Naive B cell (primary cell): ENCODE measurements around the gene KAT2B. TPM values are rescaled to one million over a fixed set of nuclear protein-coding genes. Genes with fewer than 3 reads are reported as not detected.

Experiments
- ATAC-seq, 2 donors: fragments of 150-1000 bp; cut with Tn5 transposase; 2 replicates each; pipeline ENCODE4 v1.10.0; 2021; ENCODE audit warnings: low read depth in 2 of 2, mild to moderate bottlenecking in 2 of 2, moderate library complexity in 2 of 2
- DNase-seq: peaks from one replicate; pipeline ENCODE4 v3.0.0; 2022
- H3K27ac Mint-ChIP-seq, 6 donors: one replicate each; pipeline ENCODE4 v1.8.0; 2020 to 2022; ENCODE audit warnings: mild to moderate bottlenecking in 6 of 6, mixed read lengths in 6 of 6, moderate library complexity in 5 of 6, inconsistent platforms in 2 of 6
- H3K27me3 Mint-ChIP-seq, 3 donors: one replicate each; pipeline ENCODE4 v1.8.0; 2021 to 2022; ENCODE audit warnings: mixed read lengths in 3 of 3, mild to moderate bottlenecking in 1 of 3
- H3K36me3 Mint-ChIP-seq, 2 donors: one replicate each; pipeline ENCODE4 v1.8.0; 2020 to 2022; ENCODE audit warnings: mixed read lengths in 2 of 2, inconsistent platforms in 1 of 2, mild to moderate bottlenecking in 1 of 2
- H3K4me1 Mint-ChIP-seq, 3 donors: one replicate each; pipeline ENCODE4 v1.8.0; 2020 to 2022; ENCODE audit warnings: mixed read lengths in 3 of 3, inconsistent platforms in 1 of 3, mild to moderate bottlenecking in 1 of 3, moderate library complexity in 1 of 3
- H3K4me3 Mint-ChIP-seq, 8 donors: one replicate each; pipeline ENCODE4 v1.8.0; 2020 to 2022; ENCODE audit warnings: mild to moderate bottlenecking in 8 of 8, mixed read lengths in 8 of 8, moderate library complexity in 8 of 8, inconsistent platforms in 2 of 8
- H3K9me3 Mint-ChIP-seq, 7 donors: one replicate each; pipeline ENCODE4 v1.8.0; 2020 to 2022; ENCODE audit warnings: mixed read lengths in 7 of 7, mild to moderate bottlenecking in 5 of 7, inconsistent platforms in 2 of 7, moderate library complexity in 1 of 7
- polyA plus RNA-seq, 6 donors: library from polyadenylated mRNA; unstranded; fragments of 300-500 nt; fragmentation: Illumina TruSeq; gene quantifications; one replicate each; pipeline ENCODE4 v1.2.3, GENCODE V29; 2021; ENCODE audit warnings: low read depth in 6 of 6

KAT2B gene
- polyA plus RNA-seq, 6 donors from 2014 or later, result 3.5 to 9.2 (median 4.9) TPM

DNA sequence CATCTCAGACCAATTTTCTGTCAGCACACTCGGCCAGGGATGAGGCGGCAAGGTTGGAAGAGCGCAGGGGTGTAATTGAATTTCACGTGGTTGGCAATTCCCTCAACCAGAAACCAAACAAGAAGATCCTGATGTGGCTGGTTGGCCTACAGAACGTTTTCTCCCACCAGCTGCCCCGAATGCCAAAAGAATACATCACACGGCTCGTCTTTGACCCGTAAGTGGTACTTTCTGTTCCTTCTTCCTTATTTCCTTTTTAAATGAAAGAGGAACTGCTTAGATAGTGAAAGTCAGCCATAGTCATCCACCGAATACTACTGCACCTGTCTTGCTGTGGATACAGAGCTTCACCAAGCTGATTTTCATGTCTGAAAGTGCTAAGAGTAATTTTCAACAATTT is 85.7 kb downstream of the KAT2B start:
- H3K36me3 Mint-ChIP-seq, result peaks cover 32 to 38% of the 10 kb centered on the region in 2 donors
- H3K27ac Mint-ChIP-seq, result peak overlapping the region; percentile 97 to 99 (median 98)
- H3K27me3 Mint-ChIP-seq, result no peaks in the 10 kb centered on the region
- H3K9me3 Mint-ChIP-seq, result peaks cover 0 to 4% (median 0%) of the 10 kb centered on the region in 7 donors
- peak overlapping the region; percentile 28 to 87 (median 74) for H3K4me3 Mint-ChIP-seq
- ATAC-seq, result peak; percentile 94 to 97
- DNase-seq, result peak; percentile 84
- H3K4me1 Mint-ChIP-seq, result peaks cover 31 to 47% (median 39%) of the 10 kb centered on the region in 3 donors

DNA sequence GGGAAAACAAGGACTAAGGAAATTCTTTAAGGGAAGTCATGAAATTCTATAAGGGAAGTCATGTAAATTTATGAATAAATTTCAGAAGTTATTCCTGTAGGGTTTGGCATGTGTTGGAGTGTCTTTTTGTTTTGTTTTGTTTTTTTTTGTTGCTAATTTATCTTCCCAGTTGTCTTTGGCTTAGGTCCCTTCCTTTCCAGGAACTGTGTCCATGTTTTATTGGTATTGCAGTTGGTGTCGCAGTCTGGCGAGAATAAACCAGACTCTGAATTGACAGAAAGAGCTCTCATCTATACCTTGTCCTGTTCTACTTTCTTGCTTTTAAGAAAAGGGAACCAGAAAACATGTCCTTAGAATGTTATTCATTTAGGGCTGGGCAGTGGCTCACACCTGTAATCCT is 88.1 kb downstream of the KAT2B start:
- Mint-ChIP-seq H3K27me3 (no peaks in the 10 kb centered on the region), H3K9me3 (peaks cover 0 to 4% (median 0%) of the 10 kb centered on the region in 7 donors), H3K27ac (peak overlapping the region; percentile 49 to 99 (median 94)), H3K4me1 (peaks cover 31 to 47% (median 33%) of the 10 kb centered on the region in 3 donors), H3K36me3 (peaks cover 26 to 29% of the 10 kb centered on the region in 2 donors), H3K4me3 (peak overlapping the region in 1 of 8 donors; percentile 61)
- DNase-seq (no peak), ATAC-seq (no peak)

- no peak for ATAC-seq
- Mint-ChIP-seq H3K27ac (peak overlapping the region in 1 of 6 donors; percentile 26), H3K36me3 (peaks cover 21 to 22% of the 10 kb centered on the region in 2 donors)
Measured at GRCh38 chr3:20130106-20130505, 89.9 kb downstream of the KAT2B start.

DNA sequence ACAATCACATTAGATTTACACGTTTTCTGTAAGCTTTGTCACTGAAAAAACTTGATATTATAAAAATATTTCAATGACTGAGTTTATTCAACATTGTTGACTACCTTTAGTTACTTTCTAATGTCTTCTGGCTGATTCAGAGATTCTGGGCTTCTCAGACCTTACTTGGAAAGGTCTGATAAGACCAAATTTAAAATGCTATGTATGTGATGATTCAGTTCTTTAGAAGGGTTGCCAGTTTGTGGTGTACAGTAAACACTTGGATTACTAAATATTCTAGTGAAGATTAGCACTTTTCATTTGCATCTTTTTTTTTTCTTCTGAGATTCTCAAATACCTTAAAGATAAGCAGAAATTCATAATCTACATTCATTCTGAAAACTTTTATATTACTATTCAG is 96.0 kb downstream of the KAT2B start:
- no peak overlapping the region for H3K27ac Mint-ChIP-seq
- peaks cover 16 to 17% of the 10 kb centered on the region in 2 donors for H3K36me3 Mint-ChIP-seq
- DNase-seq, result no peak
- no peaks in the 10 kb centered on the region for H3K9me3 Mint-ChIP-seq
- H3K27me3 Mint-ChIP-seq, result no peaks in the 10 kb centered on the region
- peaks cover 0 to 6% (median 4%) of the 10 kb centered on the region in 3 donors for H3K4me1 Mint-ChIP-seq
- no peak overlapping the region for H3K4me3 Mint-ChIP-seq
- no peak for ATAC-seq

More at GRCh38 chr3:20130106-20130505, 89.9 kb downstream of the KAT2B start:
- Mint-ChIP-seq H3K4me3 (no peak overlapping the region), H3K27me3 (no peaks in the 10 kb centered on the region), H3K4me1 (peaks cover 26 to 37% (median 33%) of the 10 kb centered on the region in 3 donors), H3K9me3 (peaks cover 0 to 4% (median 0%) of the 10 kb centered on the region in 7 donors)
- DNase-seq, result no peak

GRCh38 chr3:20137647-20138046 is 97.4 kb downstream of the KAT2B start:
- no peaks in the 10 kb centered on the region for H3K27me3 Mint-ChIP-seq
- DNase-seq (no peak), ATAC-seq (no peak)
- peaks cover 0 to 6% (median 4%) of the 10 kb centered on the region in 3 donors for H3K4me1 Mint-ChIP-seq
- H3K4me3 Mint-ChIP-seq, result no peak overlapping the region
- peaks cover 26% of the 10 kb centered on the region in 2 donors for H3K36me3 Mint-ChIP-seq
- no peaks in the 10 kb centered on the region for H3K9me3 Mint-ChIP-seq
- peak overlapping the region in 1 of 6 donors; percentile 36 for H3K27ac Mint-ChIP-seq

DNA sequence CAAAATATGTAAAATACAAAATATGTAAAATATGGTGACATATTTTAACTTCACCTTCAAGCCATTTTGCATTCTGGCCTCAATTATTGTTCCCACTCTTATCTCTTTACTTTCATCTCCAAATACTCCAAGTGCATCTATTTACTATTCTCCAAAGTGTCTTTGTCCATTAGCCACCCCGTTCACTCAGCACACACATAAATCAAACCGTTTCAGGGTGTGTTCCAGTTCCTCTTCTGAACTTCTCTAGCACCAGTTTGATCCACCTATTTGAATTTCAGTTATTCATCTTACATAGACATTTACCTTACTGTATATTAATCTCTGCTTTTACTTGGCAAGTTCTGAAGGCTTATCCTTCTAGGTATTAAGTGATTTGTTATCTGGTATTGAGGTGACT is 100.6 kb downstream of the KAT2B start:
- H3K27me3 Mint-ChIP-seq, result no peaks in the 10 kb centered on the region
- H3K36me3 Mint-ChIP-seq, result peaks cover 34 to 40% of the 10 kb centered on the region in 2 donors
- H3K4me1 Mint-ChIP-seq, result peaks cover 0 to 6% (median 4%) of the 10 kb centered on the region in 3 donors
- H3K9me3 Mint-ChIP-seq, result peaks cover 0 to 3% (median 0%) of the 10 kb centered on the region in 7 donors
- H3K4me3 Mint-ChIP-seq, result peak overlapping the region in 1 of 8 donors; percentile 67
- no peak for DNase-seq
- ATAC-seq, result no peak
- H3K27ac Mint-ChIP-seq, result peak overlapping the region in 5 of 6 donors; percentile 3 to 87 (median 31)

DNA sequence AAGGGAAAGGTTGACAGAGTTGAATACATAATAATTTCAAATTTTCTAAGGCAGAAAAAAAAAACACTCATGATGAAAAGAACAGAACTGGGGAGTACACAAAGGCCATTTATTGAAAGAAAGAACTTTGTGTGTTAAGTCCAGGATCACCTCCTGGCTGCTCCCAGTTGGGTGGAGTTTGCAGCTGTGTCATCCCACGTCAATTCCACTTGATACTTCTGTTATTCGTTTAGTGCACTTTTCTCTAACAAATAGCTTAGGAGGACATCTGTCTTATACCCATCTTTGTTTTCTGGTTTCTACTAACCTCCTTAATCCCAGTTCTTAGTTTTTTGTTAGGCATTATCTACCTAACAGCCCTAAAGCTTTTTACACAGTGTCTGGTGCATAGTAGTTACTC is 101.1 kb downstream of the KAT2B start:
- Mint-ChIP-seq H3K36me3 (peaks cover 34 to 40% of the 10 kb centered on the region in 2 donors), H3K27ac (peak overlapping the region in 3 of 6 donors; percentile 3 to 34 (median 31)), H3K9me3 (peaks cover 0 to 3% (median 0%) of the 10 kb centered on the region in 7 donors), H3K27me3 (no peaks in the 10 kb centered on the region), H3K4me3 (no peak overlapping the region), H3K4me1 (peaks cover 0 to 6% (median 4%) of the 10 kb centered on the region in 3 donors)
- DNase-seq (no peak), ATAC-seq (no peak)

DNA sequence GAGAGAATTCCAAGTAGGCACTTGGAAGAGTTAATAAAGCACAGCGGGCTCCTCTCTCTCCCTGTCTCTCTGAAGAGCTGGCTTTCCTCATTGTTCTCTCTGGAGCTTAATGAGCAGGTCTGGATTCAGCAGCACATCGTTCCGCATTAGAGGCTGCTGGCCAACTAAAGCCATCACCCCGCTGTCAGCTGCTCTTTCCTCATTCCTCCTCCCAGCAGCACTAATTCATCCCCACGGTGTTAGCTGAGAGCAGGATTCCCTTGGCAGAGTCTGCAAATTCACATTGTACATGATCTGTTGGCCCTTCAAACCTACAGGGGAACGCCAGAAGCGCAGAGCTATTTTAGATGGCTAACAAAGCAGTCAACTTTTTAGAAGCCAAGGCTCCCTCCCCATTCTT is 101.6 kb downstream of the KAT2B start:
- peaks cover 0 to 3% (median 0%) of the 10 kb centered on the region in 7 donors for H3K9me3 Mint-ChIP-seq
- H3K27me3 Mint-ChIP-seq, result no peaks in the 10 kb centered on the region
- DNase-seq (no peak), ATAC-seq (no peak)
- H3K4me3 Mint-ChIP-seq, result no peak overlapping the region
- peaks cover 0 to 6% (median 4%) of the 10 kb centered on the region in 3 donors for H3K4me1 Mint-ChIP-seq
- H3K36me3 Mint-ChIP-seq, result peaks cover 32 to 36% of the 10 kb centered on the region in 2 donors
- H3K27ac Mint-ChIP-seq, result peak overlapping the region in 3 of 6 donors; percentile 25 to 59 (median 58)

DNA sequence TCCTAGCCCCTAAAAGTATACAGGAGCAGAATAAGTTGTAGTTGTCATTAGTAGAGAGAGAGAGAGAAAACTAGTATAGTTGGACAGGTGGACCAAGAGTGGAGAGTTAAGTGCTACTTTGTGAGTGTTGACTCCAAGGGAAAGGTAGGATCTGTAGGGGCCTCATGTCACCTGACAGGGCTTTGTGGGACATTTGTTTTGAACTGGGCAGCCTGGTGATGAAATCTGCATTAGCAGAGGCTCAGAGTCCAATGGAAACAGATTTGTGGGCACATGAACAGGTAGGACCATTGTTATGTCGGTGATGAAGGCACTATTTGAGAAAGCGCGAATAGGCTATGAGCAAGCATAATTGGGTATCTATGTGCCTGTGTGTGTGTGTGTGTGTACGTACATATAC is 102.3 kb downstream of the KAT2B start:
- peaks cover 33 to 34% of the 10 kb centered on the region in 2 donors for H3K36me3 Mint-ChIP-seq
- H3K4me1 Mint-ChIP-seq, result peaks cover 0 to 6% (median 4%) of the 10 kb centered on the region in 3 donors
- no peaks in the 10 kb centered on the region for H3K27me3 Mint-ChIP-seq
- no peak overlapping the region for H3K4me3 Mint-ChIP-seq
- peaks cover 0 to 3% (median 0%) of the 10 kb centered on the region in 7 donors for H3K9me3 Mint-ChIP-seq
- no peak for DNase-seq
- peak overlapping the region in 4 of 6 donors; percentile 25 to 92 (median 46) for H3K27ac Mint-ChIP-seq
- ATAC-seq, result no peak

- Mint-ChIP-seq H3K4me1 (peaks cover 0 to 6% (median 4%) of the 10 kb centered on the region in 3 donors), H3K9me3 (peaks cover 0 to 3% (median 0%) of the 10 kb centered on the region in 7 donors), H3K27me3 (no peaks in the 10 kb centered on the region), H3K36me3 (peaks cover 36 to 44% of the 10 kb centered on the region in 2 donors), H3K4me3 (no peak overlapping the region), H3K27ac (no peak overlapping the region)
- DNase-seq, result no peak
- ATAC-seq, result no peak
Measured at GRCh38 chr3:20143519-20143918, 103.3 kb downstream of the KAT2B start.

DNA sequence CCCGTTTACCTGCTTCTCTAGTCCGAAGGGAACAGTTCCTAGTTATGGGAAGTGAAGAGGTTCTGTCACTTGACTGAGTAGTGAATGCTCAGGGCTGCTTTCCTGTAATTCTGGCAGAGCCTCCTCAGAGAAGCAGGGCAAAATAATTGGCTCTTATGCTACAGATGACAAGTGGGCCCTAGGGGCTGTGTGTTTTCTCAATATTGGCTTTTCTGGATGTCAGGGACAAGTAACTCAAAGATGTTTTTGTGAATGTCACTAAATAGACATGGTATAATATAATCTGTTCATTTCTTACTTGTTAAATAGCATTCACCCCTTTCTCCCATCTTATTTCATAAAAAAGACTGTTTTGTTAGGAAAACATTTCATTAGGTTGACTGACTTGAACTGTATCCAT is 105.6 kb downstream of the KAT2B start:
- peaks cover 0 to 3% (median 0%) of the 10 kb centered on the region in 7 donors for H3K9me3 Mint-ChIP-seq
- no peaks in the 10 kb centered on the region for H3K27me3 Mint-ChIP-seq
- H3K36me3 Mint-ChIP-seq, result peaks cover 44 to 48% of the 10 kb centered on the region in 2 donors
- H3K4me3 Mint-ChIP-seq, result no peak overlapping the region
- DNase-seq (no peak), ATAC-seq (no peak)
- peaks cover 2 to 6% (median 3%) of the 10 kb centered on the region in 3 donors for H3K4me1 Mint-ChIP-seq
- H3K27ac Mint-ChIP-seq, result peak overlapping the region in 1 of 6 donors; percentile 32

DNA sequence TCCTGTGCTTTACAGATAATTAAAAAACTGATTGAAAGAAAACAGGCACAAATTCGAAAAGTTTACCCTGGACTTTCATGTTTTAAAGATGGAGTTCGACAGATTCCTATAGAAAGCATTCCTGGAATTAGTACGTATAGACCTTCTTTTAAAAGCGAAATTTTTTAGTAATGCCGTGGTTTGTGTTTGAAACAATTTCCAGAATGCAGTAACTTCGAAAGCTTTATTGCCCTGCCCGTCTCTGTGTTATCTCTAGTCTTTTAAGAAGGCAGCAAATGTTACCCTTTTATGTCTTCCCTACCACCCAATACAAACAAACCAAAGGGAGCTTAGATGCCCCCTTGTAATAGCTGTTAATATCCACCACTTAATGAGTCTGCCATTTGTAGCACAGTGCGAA is 106.1 kb downstream of the KAT2B start:
- H3K4me3 Mint-ChIP-seq, result no peak overlapping the region
- H3K27ac Mint-ChIP-seq, result no peak overlapping the region
- ATAC-seq, result no peak
- H3K36me3 Mint-ChIP-seq, result peaks cover 40 to 45% of the 10 kb centered on the region in 2 donors
- H3K9me3 Mint-ChIP-seq, result peaks cover 0 to 3% (median 0%) of the 10 kb centered on the region in 7 donors
- peaks cover 0 to 6% (median 0%) of the 10 kb centered on the region in 3 donors for H3K4me1 Mint-ChIP-seq
- H3K27me3 Mint-ChIP-seq, result no peaks in the 10 kb centered on the region
- DNase-seq, result no peak

DNA sequence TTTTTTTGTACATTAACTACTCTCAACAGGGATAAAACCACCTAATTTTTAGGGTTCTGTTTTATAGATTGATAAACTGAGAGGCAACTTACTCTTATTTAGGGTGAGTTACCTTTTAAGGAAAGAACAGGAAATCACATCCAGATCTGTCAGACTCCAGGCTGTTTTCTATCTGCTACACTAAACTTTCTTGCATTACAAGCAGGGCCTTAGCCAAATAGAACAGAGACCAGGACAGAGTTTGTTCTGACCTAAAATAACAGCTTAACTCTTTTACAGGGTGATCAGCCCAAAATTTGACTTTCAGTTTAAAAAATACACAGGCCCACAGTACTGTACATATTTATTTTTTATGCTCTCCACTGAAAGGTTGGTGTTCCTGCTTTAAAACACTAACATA is 107.1 kb downstream of the KAT2B start:
- Mint-ChIP-seq H3K27ac (peak overlapping the region in 2 of 6 donors; percentile 45 to 59), H3K36me3 (peaks cover 32 to 43% of the 10 kb centered on the region in 2 donors), H3K9me3 (peaks cover 0 to 3% (median 0%) of the 10 kb centered on the region in 7 donors), H3K27me3 (no peaks in the 10 kb centered on the region), H3K4me3 (no peak overlapping the region), H3K4me1 (peaks cover 0 to 6% (median 0%) of the 10 kb centered on the region in 3 donors)
- ATAC-seq (no peak), DNase-seq (no peak)

DNA sequence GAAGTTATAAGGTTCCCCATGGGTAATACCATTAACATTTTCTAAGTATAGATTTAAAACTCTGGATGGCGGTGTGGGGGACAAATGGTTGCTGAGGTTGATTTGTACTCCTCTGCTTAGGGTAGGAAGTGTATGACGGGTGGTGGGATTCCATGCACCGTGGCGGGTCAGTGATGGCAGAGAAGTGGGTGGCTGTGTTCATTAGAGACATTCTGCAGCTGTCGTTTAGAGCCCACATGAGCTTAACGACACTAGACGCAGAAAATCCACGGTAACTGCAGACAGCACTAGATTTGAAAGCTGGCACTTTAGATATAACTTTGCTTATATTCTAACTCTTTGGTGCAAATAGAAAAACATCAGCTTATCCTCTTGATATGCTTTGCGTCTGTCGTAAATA is 108.2 kb downstream of the KAT2B start:
- Mint-ChIP-seq H3K4me3 (no peak overlapping the region), H3K27ac (no peak overlapping the region), H3K9me3 (no peaks in the 10 kb centered on the region), H3K4me1 (peaks cover 0 to 6% (median 0%) of the 10 kb centered on the region in 3 donors), H3K36me3 (peaks cover 21 to 34% of the 10 kb centered on the region in 2 donors), H3K27me3 (no peaks in the 10 kb centered on the region)
- DNase-seq (no peak), ATAC-seq (no peak)
